ENCODE measurements around the gene HTR3B. TPM values are rescaled to one million over a fixed set of nuclear protein-coding genes. Genes with fewer than 3 reads are reported as not detected.

Gene HTR3B
- total and polyA plus RNA-seq, 2 donors (not counting 1 experiment from before 2014, with no cell fraction given): not detected

GRCh38 chr11:113952588-113952987 is 48.0 kb downstream of the HTR3B start:
- WGBS (ENCODE audit: insufficient coverage): 43% methylated on average over 9 of the region's 10 CpGs
- Histone ChIP-seq H2AFZ (ENCODE audit: insufficient read depth, low read depth, low read length, poor library complexity, severe bottlenecking) (no peak overlapping the region), H3K36me3 (replicated peaks in 1 of 2; ENCODE audit: control extremely low read depth in 1 of 2, control insufficient read depth in 1 of 2, extremely low read depth in 1 of 2, insufficient read depth in 2 of 2, low read length in 1 of 2) (no peaks in the 10 kb centered on the region), H3K79me2 (ENCODE audit: control insufficient read depth, insufficient read depth, low read length) (no peaks in the 10 kb centered on the region), H3K27ac (ENCODE audit: low read length in 2 of 2) (no peak overlapping the region), H3K4me2 (replicated peaks; ENCODE audit: low read depth, low read length, poor library complexity, severe bottlenecking) (no peak overlapping the region), H3K9ac (ENCODE audit: low read length) (no peak overlapping the region), H3K4me3 (ENCODE audit: control extremely low read depth in 1 of 5, extremely low read depth in 1 of 5, insufficient read depth in 1 of 5, low read depth in 2 of 5, low read length in 4 of 5) (no peak overlapping the region), H3K9me3 (ENCODE audit: control extremely low read depth in 1 of 3, control insufficient read depth in 2 of 3, insufficient read depth in 1 of 3, low read length in 2 of 3) (no peaks in the 10 kb centered on the region), H3K27me3 (replicated peaks in 1 of 4; ENCODE audit: control extremely low read depth in 1 of 4, control insufficient read depth in 3 of 4, insufficient read depth in 4 of 4, low read length in 3 of 4) (peaks cover 0 to 4% (median 2%) of the 10 kb centered on the region in 4 experiments), H3K4me1 (ENCODE audit: control insufficient read depth in 2 of 2, insufficient read depth in 2 of 2, low read length in 2 of 2) (peaks cover 8 to 9% of the 10 kb centered on the region in 2 donors), H4K20me1 (ENCODE audit: control insufficient read depth, insufficient read depth, low read length, poor library complexity, severe bottlenecking) (no peaks in the 10 kb centered on the region)
- intact Hi-C loops (cut with micrococcal nuclease): no loop called here
- Mint-ChIP-seq H3K27me3 (peaks cover 11% of the 10 kb centered on the region), H3K9me3 (ENCODE audit: insufficient read depth) (no peaks in the 10 kb centered on the region), H3K27ac (no peak overlapping the region), H3K4me3 (no peak overlapping the region), H3K4me1 (peaks cover 10% of the 10 kb centered on the region)
- TF ChIP-seq EZH2 (IDR thresholded peaks at IDR 0.05; ENCODE audit: borderline replicate concordance, insufficient read depth, low read depth, low read length, poor library complexity, severe bottlenecking) (no peak), CTCF (IDR thresholded peaks at IDR 0.05) (no peak)
- ChIA-PET POLR2A (no interaction called here), CTCF (interaction anchor here (1.0 to 1.2 kb wide), 2 partner anchors 12 to 57 kb away, joined by 3 to 4 read pairs; no protein-coding TSS in a partner anchor)
- ATAC-seq (ENCODE audit: low read depth) (no peak), DNase-seq (no peak)

GRCh38 chr11:113954235-113954634 is 49.6 kb downstream of the HTR3B start:
- POLR2A ChIA-PET: no interaction called here
- Histone ChIP-seq H3K79me2 (ENCODE audit: control insufficient read depth, insufficient read depth, low read length) (no peaks in the 10 kb centered on the region), H3K4me1 (ENCODE audit: control insufficient read depth in 2 of 2, insufficient read depth in 2 of 2, low read length in 2 of 2) (no peaks in the 10 kb centered on the region), H3K9ac (ENCODE audit: low read length) (no peak overlapping the region), H4K20me1 (ENCODE audit: control insufficient read depth, insufficient read depth, low read length, poor library complexity, severe bottlenecking) (no peaks in the 10 kb centered on the region), H3K36me3 (replicated peaks in 1 of 2; ENCODE audit: control extremely low read depth in 1 of 2, control insufficient read depth in 1 of 2, extremely low read depth in 1 of 2, insufficient read depth in 2 of 2, low read length in 1 of 2) (no peaks in the 10 kb centered on the region), H2AFZ (ENCODE audit: insufficient read depth, low read depth, low read length, poor library complexity, severe bottlenecking) (no peak overlapping the region), H3K4me2 (replicated peaks; ENCODE audit: low read depth, low read length, poor library complexity, severe bottlenecking) (no peak overlapping the region), H3K27me3 (replicated peaks in 1 of 4; ENCODE audit: control extremely low read depth in 1 of 4, control insufficient read depth in 3 of 4, insufficient read depth in 4 of 4, low read length in 3 of 4) (peaks cover 0 to 4% (median 2%) of the 10 kb centered on the region in 4 experiments), H3K9me3 (ENCODE audit: control extremely low read depth in 1 of 3, control insufficient read depth in 2 of 3, insufficient read depth in 1 of 3, low read length in 2 of 3) (no peaks in the 10 kb centered on the region), H3K27ac (ENCODE audit: low read length in 2 of 2) (no peak overlapping the region), H3K4me3 (ENCODE audit: control extremely low read depth in 1 of 5, extremely low read depth in 1 of 5, insufficient read depth in 1 of 5, low read depth in 2 of 5, low read length in 4 of 5) (no peak overlapping the region)
- WGBS (ENCODE audit: insufficient coverage): 86% methylated on average over 6 of the region's 6 CpGs
- Mint-ChIP-seq H3K4me3 (no peak overlapping the region), H3K9me3 (ENCODE audit: insufficient read depth) (no peaks in the 10 kb centered on the region), H3K27ac (no peak overlapping the region), H3K4me1 (no peaks in the 10 kb centered on the region), H3K27me3 (peaks cover 11% of the 10 kb centered on the region)
- intact Hi-C loops (cut with micrococcal nuclease): no loop called here
- TF ChIP-seq CTCF (IDR thresholded peaks at IDR 0.05) (no peak), EZH2 (IDR thresholded peaks at IDR 0.05; ENCODE audit: borderline replicate concordance, insufficient read depth, low read depth, low read length, poor library complexity, severe bottlenecking) (no peak)
- ATAC-seq (ENCODE audit: low read depth) (no peak), DNase-seq (no peak)
- CTCF ChIA-PET: interaction anchor here (0.6 to 1.3 kb wide), 3 partner anchors 10 to 307 kb away, joined by 3 to 4 read pairs (median 3); no protein-coding TSS in a partner anchor

All from B cell (primary cell).